Measurements from ENCODE around the gene MARCHF10.
A peak's percentile ranks its signal among the peaks of the same experiment; 100 is the strongest.

MARCHF10 gene

DNA sequence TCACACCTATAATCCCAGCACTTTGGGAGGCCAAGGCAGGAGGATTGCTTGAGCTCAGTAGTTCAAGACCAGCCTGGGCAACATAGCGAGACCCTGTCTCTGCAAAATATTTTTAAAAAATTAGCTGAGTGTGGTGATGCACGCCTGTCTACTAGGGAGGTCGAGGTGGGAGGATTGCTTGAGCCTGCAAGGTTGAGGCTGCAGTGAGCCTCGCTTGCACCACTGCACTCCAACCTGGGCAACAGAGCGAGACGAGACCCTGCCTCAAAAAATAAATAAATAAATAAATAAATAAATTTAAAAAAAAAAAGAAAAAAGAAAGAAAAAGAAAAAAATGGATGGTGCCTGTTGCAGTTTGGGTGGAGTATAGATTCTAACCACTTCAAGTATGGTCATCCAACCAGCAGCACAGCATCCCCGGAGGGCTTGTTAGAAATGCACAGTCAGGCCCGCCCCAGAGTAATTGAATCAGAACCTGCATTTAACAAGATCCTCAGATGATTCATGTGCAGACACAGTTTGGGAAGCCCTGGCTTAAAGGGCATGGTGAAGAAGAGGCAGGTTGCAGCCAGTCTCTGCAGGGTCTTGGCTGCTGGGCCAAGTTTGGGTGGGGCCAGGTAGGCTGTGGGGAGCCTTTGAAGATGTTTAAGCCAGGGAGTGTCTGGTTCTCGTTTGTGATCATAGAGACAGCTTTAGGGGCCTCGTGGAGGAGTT lies 139.9 kb downstream of the MARCHF10 start:
- peak overlapping the region; percentile 95 for H3K27ac ChIP-seq

DNA sequence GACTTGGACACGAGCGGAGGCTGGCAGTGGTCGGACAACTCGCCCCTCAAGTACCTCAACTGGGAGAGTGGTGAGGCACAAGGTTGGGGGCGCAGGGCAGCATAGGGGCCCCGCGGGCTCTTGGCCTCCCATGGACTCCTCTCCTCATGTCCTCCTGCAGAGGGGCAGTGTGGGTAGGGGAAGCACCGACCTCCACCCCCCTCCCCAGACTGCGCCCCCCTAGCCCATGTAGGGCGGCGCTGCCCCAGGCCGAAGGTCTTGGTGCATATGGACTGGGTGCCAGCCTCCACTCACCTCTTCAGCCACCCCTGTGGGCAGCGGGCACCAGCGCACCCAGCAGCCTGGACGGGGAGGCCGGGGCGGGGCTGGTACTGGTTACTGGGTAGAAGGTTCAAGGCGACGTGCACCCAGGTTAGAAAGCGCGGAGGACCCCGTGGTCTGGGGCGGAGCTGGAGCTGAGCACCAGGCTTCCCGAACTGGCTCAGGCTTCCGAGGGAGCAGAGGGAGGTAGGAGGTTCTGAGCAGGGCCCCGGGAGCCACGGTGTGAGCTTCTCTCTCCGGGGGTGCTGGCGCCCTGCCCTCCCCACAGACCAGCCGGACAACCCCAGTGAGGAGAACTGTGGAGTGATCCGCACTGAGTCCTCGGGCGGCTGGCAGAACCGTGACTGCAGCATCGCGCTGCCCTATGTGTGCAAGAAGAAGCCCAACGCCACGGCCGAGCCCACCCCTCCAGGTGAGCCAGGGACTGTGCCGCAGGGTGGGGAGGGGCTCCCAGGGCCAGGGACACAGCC lies 141.1 kb downstream of the MARCHF10 start:
- no peak for DNase-seq (ENCODE audit: low read depth, low spot score)
- no peak overlapping the region for H3K27ac ChIP-seq

More for the DNA sequence above, 139.9 kb downstream of the MARCHF10 start:
- DNase-seq (ENCODE audit: low read depth, low spot score) = peak; percentile 92

DNA sequence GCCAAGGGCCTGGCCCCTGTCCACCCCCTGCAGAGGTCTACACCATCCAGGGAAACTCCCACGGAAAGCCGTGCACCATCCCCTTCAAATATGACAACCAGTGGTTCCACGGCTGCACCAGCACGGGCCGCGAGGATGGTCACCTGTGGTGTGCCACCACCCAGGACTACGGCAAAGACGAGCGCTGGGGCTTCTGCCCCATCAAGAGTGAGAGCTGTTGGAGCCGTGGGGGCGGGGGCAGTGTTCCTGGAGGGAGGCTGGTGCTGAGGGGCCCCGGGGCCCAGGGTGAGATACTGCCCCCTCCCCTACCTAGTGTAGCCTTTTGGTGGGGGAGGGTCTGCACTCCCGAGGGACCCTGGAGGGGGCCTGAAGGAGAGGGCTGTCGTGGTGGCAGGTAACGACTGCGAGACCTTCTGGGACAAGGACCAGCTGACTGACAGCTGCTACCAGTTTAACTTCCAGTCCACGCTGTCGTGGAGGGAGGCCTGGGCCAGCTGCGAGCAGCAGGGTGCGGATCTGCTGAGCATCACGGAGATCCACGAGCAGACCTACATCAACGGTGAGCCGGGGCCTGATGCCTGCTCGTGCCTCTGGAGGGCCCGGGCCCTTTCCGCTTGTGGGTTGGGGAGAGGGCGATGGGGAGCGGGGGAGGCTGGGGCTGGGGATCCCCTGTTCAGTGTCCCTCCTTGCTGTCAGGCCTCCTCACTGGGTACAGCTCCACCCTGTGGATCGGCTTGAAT lies 141.9 kb downstream of the MARCHF10 start:
- no peak overlapping the region for H3K27ac ChIP-seq
- no peak for DNase-seq (ENCODE audit: low read depth, low spot score)

DNA sequence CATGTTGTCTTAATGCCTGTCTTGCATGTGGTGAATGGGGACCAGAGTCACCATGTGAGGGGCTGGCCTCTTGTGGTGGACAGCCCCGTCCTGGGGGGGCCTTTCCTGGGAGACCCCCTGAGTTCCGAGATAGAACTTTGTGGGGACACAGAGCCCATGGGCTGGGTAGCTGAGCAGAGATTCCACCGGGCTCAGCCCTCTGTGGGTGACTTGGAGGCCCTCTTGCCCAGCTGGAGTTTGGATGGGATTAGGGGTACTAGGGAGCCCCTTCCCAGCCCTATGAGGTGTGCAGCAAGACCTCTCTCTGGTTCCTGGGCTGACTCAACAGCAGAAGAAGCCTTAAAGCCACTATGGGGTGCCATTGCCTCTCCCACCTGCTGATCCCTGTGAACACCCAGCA lies 142.5 kb downstream of the MARCHF10 start:
- no peak for DNase-seq (ENCODE audit: low read depth, low spot score)
- H3K27ac ChIP-seq = no peak overlapping the region

DNA sequence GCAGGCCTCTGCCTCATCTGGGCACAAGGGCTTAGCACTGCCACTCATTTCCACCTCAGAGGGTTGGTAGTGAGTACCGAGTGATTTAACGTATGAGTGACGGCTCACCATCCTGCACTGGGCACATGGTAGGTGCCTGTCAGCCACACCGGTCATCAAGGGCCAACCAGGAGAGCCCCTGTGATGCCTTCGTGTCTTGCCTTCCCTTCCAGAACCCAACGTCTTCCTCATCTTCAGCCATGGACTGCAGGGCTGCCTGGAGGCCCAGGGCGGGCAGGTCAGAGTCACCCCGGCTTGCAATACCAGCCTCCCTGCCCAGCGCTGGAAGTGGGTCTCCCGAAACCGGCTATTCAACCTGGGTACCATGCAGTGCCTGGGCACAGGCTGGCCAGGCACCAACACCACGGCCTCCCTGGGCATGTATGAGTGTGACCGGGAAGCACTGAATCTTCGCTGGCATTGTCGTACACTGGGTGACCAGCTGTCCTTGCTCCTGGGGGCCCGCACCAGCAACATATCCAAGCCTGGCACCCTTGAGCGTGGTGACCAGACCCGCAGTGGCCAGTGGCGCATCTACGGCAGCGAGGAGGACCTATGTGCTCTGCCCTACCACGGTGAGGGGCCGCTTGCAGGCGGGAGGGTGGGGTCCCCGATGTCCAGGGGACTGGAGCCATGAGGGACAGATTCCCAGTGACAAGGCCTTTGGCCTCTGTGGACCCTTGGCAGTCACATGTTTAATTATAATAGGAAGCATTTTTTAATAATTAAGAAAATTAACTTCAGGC lies 143.6 kb downstream of the MARCHF10 start:
- DNase-seq (ENCODE audit: low read depth, low spot score) = no peak
- no peak overlapping the region for H3K27ac ChIP-seq

DNA sequence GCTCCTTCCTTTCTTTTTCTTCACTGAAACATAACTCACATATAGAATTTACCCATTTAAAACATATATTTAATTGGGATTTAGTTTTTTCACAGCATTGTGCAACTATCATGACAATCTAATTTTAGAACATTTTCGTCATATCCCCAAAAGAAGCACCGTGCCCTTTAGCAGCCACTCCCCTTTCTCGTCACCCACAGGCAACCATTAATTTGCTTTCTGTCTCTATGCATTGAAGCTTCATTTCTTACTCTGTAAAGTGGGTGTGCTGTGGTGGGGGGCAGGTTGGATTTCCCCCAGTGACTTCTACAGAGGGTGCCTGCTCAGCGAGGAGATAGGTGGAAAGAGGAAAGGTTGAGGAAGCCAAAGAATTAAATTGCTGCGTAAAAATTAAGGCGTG lies 144.8 kb downstream of the MARCHF10 start:
- DNase-seq (ENCODE audit: low read depth, low spot score) = no peak

DNA sequence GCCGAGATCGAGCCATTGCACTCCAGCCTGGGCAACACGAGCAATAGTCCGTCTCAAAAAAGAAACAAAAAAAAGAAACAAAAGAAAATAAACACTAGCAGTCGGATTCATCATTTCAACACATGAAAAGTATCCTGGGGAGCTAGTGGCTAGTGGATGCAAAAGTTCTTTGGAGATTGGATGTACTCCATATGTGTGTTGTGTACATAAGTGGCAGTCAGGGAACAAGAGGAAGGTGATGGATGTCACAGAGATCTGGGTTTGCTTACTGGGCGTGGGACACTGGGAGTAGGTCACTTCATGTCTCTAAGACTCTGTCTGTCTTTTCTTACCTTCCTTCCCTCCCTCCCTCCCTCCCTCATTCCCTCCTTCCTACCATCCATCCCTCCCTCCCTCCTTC lies 145.3 kb downstream of the MARCHF10 start:
- no peak for DNase-seq (ENCODE audit: low read depth, low spot score)
- no peak overlapping the region for H3K27ac ChIP-seq

More for the DNA sequence above, 144.8 kb downstream of the MARCHF10 start:
- no peak overlapping the region for H3K27ac ChIP-seq

DNA sequence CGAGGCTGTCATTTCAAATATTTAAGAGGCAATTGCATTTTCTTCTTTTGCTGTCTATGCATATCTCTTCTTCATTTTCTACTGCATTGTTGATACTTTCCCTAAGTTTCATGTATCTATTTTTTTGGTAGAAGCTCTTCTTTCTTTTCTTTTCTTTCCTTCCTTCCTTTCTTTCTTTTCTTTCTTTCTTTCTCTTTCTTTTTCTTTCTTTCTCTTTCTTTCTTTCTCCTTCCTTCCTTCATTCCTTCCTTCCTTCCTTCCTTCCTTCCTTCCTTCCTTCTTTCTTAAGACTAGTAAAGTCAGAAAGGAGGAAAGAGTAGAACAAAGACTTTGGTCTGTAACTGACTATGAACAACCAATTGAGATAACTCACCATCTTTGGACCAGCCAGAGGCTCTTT lies 146.8 kb downstream of the MARCHF10 start:
- DNase-seq (ENCODE audit: low read depth, low spot score) = no peak
- no peak overlapping the region for H3K27ac ChIP-seq

DNA sequence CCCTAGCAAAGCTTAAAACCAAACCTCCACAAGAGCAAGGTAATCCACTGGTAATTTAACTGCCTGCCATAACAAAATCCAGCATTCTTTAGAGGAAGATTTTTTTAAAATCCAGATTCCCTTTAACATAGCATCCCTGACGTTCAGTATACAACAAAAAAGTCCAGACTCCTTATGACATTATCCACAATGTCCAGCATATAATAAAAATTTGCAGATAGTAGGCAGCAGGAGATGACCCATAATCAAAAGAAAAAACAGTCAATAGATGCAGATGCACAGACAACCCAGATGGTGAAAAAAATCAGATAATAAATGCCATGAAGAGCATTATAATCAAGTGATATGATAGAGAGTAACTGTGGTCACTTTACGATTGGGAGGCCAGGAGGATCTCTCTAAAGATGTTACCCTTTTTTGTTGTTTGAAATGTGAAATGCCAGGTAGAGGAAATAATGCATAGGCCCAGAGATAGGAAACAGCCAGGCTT lies 147.4 kb downstream of the MARCHF10 start:
- DNase-seq (ENCODE audit: low read depth, low spot score) = no peak
- no peak overlapping the region for H3K27ac ChIP-seq

DNA sequence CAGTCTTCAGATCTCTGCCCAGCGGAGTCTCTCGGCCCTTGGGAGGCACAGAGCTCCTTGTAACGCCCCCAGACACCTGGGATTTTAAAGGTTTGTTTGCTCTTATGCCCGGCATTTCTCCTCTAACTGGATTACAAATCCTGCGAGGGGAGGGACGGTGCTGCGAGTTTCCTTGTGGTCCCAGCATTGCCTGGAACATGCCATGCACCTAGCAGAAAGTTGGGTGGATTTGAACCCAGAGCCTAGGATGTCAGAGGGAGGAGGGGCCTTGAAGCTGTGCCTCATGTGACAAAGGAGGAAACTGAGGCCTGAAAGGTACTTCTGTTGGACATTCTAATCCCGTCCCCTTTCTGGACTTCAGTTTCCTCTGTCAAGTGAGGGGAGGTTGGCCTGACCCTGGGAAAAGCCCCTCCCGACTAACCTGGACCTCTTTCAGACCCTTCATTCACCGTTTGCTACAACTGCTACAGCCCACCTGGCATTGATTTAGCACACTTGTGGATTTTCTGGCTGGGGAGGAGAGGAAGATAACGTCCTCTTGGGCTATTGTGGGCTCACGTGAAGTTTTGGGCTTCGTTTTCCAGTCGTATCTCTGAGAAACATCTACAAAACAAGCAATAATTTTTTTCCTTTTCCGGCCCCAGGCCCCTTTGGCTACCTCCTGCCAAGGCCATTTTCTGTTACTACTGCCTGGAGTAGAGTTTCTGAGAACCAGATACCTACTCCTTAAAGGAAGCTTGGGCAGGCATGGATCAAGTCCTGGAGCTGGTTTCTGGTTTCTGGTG lies 149.8 kb downstream of the MARCHF10 start:
- no peak for DNase-seq (ENCODE audit: low read depth, low spot score)
- H3K27ac ChIP-seq = no peak overlapping the region

DNA sequence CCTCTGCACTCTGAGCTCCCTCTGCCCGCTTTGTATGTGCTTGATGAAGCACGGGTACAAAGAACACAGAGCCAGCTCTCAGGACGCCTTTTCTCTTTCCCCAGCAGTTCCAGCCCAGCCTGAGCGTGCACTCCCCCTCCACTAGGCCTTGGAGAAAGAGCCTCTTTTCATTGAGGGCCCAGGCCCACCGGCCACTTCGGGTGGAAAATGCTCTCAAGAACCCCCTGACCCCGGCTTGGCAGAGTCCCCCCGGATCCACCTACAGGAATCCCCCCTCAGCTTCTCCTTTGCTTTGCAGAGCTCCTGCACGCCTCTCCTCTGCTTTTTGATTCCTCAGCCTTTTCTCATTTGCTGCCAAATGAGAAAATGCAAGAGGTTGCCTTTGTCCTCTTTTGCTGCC lies 150.4 kb downstream of the MARCHF10 start:
- no peak overlapping the region for H3K27ac ChIP-seq
- no peak for DNase-seq (ENCODE audit: low read depth, low spot score)

DNA sequence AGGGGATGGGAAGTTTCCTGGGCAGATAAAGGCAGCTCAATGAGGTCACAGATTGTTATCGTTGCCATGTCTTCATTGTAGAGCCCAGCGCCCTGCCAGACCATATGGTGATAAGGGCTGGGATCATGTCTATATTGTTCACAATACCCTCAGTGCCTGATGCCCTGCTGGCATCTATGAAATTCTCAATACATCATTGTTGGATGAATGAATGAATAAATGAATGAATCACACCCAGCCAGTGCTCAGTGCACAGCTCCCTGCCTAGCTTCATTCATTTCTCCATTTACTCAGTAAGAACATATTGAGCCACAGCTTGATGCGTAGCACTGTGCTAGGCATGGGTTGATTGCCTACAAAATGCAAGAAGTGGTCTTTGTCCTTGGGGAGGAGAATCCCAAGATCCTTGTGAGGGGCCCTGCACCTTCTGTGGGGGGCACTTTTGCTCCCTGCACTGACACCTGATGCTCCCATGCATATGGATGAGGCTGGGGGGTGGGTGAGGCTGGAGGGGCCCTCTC lies 150.9 kb downstream of the MARCHF10 start:
- no peak for DNase-seq (ENCODE audit: low read depth, low spot score)
- no peak overlapping the region for H3K27ac ChIP-seq

DNA sequence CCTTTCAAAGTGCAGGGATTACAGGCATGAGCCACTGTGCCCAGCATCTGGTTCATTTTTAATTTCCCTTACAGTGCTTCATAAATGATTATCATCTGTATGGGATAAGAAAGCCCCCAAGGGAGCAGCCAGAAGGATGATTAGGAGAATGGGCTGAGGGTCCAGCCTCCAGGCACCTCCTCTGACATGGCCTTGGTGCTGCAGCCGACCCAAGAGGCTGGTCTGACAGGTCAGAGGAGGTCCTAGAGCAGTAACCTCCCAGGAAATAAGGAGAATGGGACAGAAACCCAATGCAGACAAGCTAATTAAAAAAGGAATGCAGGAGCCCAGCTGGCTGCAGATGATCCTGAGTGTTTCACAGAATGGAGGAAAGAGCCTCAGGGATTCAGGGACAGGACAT lies 151.7 kb downstream of the MARCHF10 start:
- H3K27ac ChIP-seq = no peak overlapping the region
- no peak for DNase-seq (ENCODE audit: low read depth, low spot score)

DNA sequence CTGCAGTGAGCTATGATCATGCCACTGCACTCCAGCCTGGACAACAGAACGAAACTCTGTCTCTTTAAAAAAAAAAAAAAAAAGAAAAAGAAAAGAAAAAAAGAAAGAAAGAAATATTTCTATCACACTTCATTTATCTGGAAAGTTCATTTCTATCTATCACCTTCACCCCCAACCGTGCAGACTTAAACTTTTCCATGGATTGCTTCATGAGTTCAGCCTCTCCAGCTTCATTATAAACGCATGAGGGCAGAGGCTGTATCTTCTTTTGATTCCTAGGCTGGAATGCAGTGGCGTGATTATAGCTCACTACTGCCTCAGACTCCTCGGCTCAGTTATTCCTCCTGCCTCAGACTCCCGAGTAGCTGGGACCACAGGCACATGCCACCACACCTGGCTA lies 152.5 kb downstream of the MARCHF10 start:
- H3K27ac ChIP-seq = no peak overlapping the region
- no peak for DNase-seq (ENCODE audit: low read depth, low spot score)

DNA sequence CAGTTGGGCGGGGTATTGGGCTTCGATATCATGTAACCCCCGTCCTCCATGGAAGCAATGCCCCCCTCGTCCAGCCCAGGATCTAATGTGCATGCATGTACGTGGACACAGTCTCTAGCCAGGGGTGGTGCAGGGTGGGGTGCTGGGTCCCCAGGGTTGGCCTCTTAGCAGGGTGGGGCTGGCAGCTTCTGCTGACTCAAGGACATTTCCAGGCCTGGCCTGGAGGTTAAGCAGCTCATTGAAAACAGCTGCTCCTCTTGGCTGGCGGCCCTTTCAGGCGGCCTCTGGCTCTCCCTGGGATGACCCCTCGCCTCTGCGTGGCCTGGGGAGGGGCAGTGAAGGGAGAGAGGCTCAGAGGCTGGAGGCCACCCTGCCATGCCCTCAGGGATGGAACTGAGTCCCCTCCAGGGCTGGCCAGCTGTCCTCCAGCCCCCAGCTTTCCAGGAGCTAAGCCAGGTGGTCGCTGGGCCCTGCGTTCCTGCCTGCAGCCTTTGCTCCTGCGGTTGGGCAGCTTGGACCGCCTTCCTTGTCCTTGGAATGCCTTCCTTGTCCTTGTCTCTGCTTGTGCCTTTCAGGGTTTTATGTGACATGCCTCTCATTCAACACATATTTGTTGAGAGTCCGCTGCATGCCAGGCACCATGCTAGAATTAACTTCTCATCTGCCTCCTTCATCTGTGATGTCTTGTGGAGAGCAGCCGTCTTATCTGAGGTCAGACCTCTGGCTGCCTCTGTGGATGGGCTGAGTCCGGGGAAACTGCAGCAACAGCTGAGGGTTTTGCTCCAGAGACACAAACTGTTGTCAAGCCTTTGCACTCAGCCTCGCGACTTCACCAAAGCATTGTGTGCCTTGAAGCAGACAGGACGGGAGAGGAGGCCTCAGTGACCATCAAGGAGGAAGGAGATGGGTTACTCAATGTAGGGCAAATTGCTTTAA lies 154.0 kb downstream of the MARCHF10 start:
- no peak overlapping the region for H3K27ac ChIP-seq
- no peak for DNase-seq (ENCODE audit: low read depth, low spot score)

DNA sequence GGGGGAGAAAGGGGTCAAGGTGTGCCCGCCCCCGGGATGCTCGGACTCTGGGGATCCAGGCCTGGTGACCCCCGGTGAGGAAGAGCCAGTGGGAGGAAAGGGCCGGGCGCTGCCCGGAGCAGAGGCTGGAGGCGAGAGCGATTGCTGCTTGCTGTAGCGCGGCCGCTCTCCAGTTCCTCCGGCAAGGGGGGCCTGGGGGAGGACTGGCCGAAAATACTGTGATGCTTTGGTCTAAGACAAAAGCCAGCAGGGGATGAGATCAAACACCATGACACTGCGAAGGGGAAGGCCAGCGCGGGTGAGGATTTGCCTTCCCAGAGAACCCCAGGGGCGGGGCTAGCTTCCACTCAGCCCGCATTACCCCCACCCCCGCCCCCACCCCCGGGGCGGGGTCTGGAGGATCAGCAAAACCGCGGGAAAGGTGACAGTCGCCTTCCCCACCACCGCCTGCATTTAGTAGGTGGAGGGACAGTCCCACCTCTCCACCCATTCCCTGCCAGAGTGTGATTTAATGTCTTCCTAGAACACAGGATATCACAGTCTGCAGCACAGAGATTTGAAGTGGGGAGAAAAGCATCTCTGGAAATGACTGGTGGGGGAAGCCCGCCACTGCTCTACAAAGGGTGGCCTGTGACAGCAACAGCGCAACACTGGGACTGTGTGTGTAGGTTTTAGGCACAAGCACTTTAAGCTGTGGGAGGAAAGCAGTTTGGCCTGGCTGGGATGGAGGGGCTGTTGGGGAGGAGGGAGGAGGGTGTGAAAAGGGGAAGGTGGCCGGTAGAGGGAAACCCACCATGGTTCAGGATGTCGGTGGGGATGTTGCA lies 154.9 kb downstream of the MARCHF10 start:
- DNase-seq (ENCODE audit: low read depth, low spot score) = no peak
- H3K27ac ChIP-seq = no peak overlapping the region
